GM12892 (cell line): ENCODE measurements around the gene KCNJ8.

ENCODE experiments used
- POLR2A ChIP-seq: IDR thresholded peaks from 2 replicates; pipeline ENCODE4 v1.6.1; 2011; ENCODE audit warnings: low read depth, low read length, control low read depth
- POLR2AphosphoS5 ChIP-seq: IDR thresholded peaks from 2 replicates; pipeline ENCODE4 v1.6.1; 2011; ENCODE audit warnings: low read depth, low read length, control low read depth
- TAF1 ChIP-seq: IDR thresholded peaks from 2 replicates; pipeline ENCODE4 v1.6.1; 2011; ENCODE audit warnings: low read depth, mild to moderate bottlenecking, control low read depth, low read length, borderline replicate concordance

- TF ChIP-seq POLR2A (no peak), POLR2AphosphoS5 (no peak), TAF1 (no peak)
These were observed 25.5 kb upstream of the KCNJ8 start for GRCh38 chr12:21800011-21800410.
